K562 (cell line): ENCODE measurements around the gene CPM. TPM values are rescaled to one million over a fixed set of nuclear protein-coding genes. Genes with fewer than 3 reads are reported as not detected.

ENCODE experiments used
- ATAC-seq: fragments of 200-7000 bp; cut with Tn5 transposase; 3 replicates; pipeline ENCODE4 v1.9.1; 2020; ENCODE audit warnings: moderate library complexity
- BruUV-seq: library from RNA; stranded (reverse); fragments of 400-500 nt; replicated peaks from 2 replicates; lab custom pipeline; 2021; lab: Mats Ljungman, UMichigan
- CTCF ChIA-PET: fragments of 300-600 bp; formaldehyde crosslinking; extraction: SDS; loops from one replicate; lab custom pipeline; 2021; ENCODE audit warnings: low intra/inter-chr PET ratio; lab: Yijun Ruan, JAX
- POLR2A ChIA-PET: fragments of 300-600, 350-650 bp; sonication (Branson Sonifier 250); formaldehyde crosslinking; extraction: SDS; loops from one replicate; lab custom pipeline; 2021; ENCODE audit warnings: antibody characterized with exemption, inconsistent platforms; lab: Yijun Ruan, JAX
- DNase-seq, 4 experiments: peaks; one replicate each; pipeline versions ENCODE4 v3.0.0 to v3.0.0-alpha.2; 2011 to 2018; ENCODE audit warnings: low spot score in 3 of 4, mixed read lengths in 3 of 4; ENCODE audit errors: extremely low read depth in 1 of 4
- FAIRE-seq: peaks from 2 replicates; lab custom pipeline; 2011; peaks lifted over from hg19 to GRCh38; lab: Jason Lieb, UNC
- H2AFZ ChIP-seq: 2 replicates; pipeline ENCODE4 v1.6.0; 2011; ENCODE audit warnings: low read depth, low read length, control low read depth, inconsistent platforms
- H3K27ac ChIP-seq: fragments of 200-600 bp; 3 replicates; pipeline ENCODE4 v1.8.0; 2011; ENCODE audit warnings: low read depth, mild to moderate bottlenecking, control low read depth, inconsistent platforms, low read length, moderate library complexity, mixed read lengths; ENCODE audit errors: extremely low read depth
- H3K27me3 ChIP-seq, 2 experiments: fragments of 300-600 bp in 1 of 2; 2 replicates in 1 of 2; 3 replicates in 1 of 2; pipeline versions ENCODE4 v1.6.0 to v1.8.0; 2011; ENCODE audit warnings: inconsistent platforms in 2 of 2, low read length in 2 of 2, mild to moderate bottlenecking in 1 of 2, mixed read lengths in 1 of 2, moderate library complexity in 1 of 2; ENCODE audit not compliant: control insufficient read depth in 2 of 2, insufficient read depth in 2 of 2
- H3K36me3 ChIP-seq: fragments of 300-600 bp; 3 replicates; pipeline ENCODE4 v1.8.0; 2011; ENCODE audit warnings: mild to moderate bottlenecking, low read length, inconsistent platforms; ENCODE audit not compliant: control insufficient read depth, insufficient read depth
- H3K4me1 ChIP-seq, 2 experiments: fragments of 200-600 bp in 1 of 2; replicated peaks in 1 of 2; 2 replicates in 1 of 2; 3 replicates in 1 of 2; pipeline versions ENCODE4 v1.5.1 to v1.8.0; 2011; ENCODE audit warnings: inconsistent platforms in 2 of 2, low read length in 2 of 2, mild to moderate bottlenecking in 1 of 2, mixed read lengths in 1 of 2, moderate library complexity in 1 of 2; ENCODE audit not compliant: control insufficient read depth in 2 of 2, insufficient read depth in 2 of 2
- H3K4me2 ChIP-seq: 2 replicates; pipeline ENCODE4 v1.6.1; 2011; ENCODE audit warnings: low read length, control low read depth, inconsistent platforms, mixed read lengths; ENCODE audit not compliant: insufficient read depth
- H3K4me3 ChIP-seq: fragments of 200-600 bp; sonication (generic), shearing (Covaris generic); 2 replicates; pipeline ENCODE4 v1.5.1; 2016; ENCODE audit warnings: control low read depth, inconsistent platforms
- H3K79me2 ChIP-seq: fragments of 200-600 bp; 3 replicates; pipeline ENCODE4 v1.8.0; 2011; ENCODE audit warnings: low read length, inconsistent platforms; ENCODE audit not compliant: control insufficient read depth, insufficient read depth
- H3K9ac ChIP-seq, 2 experiments: 2 replicates each; pipeline versions ENCODE4 v1.6.0 to v1.6.1; 2011; ENCODE audit warnings: low read depth in 2 of 2, low read length in 2 of 2, control low read depth in 1 of 2, inconsistent platforms in 1 of 2, mild to moderate bottlenecking in 1 of 2, mixed read lengths in 1 of 2; ENCODE audit not compliant: insufficient read depth in 1 of 2
- H3K9me1 ChIP-seq: one replicate; pipeline ENCODE4 v1.6.0; 2011; ENCODE audit warnings: inconsistent platforms, mild to moderate bottlenecking, low read length, moderate library complexity; ENCODE audit not compliant: control insufficient read depth, insufficient read depth
- H3K9me3 ChIP-seq: replicated peaks from 2 replicates; pipeline ENCODE4 v1.5.1; 2011; ENCODE audit warnings: low read depth, low read length, inconsistent platforms; ENCODE audit not compliant: control insufficient read depth, insufficient read depth
- H4K20me1 ChIP-seq: replicated peaks from 2 replicates; pipeline ENCODE4 v1.6.1; 2011; ENCODE audit warnings: low read length, inconsistent platforms, mixed read lengths; ENCODE audit not compliant: control insufficient read depth, insufficient read depth
- GATAD2A ChIP-seq: fragments of 450-650 bp; IDR thresholded peaks from 2 replicates; pipeline ENCODE4 v1.6.1; 2017
- GTF2E2 ChIP-seq: fragments of 200-800 bp; sonication (Bioruptor generic); IDR thresholded peaks from 2 replicates; pipeline ENCODE4 v1.6.1; 2016; ENCODE audit warnings: missing genetic modification characterization, missing compliant biosample characterization
- HDAC6 ChIP-seq: IDR thresholded peaks from 2 replicates; pipeline ENCODE4 v1.6.1; 2012; ENCODE audit warnings: low read depth, mild to moderate bottlenecking, control low read depth, inconsistent platforms, low read length, moderate library complexity
- HDAC8 ChIP-seq: fragments of 450-650 bp; IDR thresholded peaks from 2 replicates; pipeline ENCODE4 v1.6.1; 2016; ENCODE audit warnings: mild to moderate bottlenecking, missing genetic modification characterization, moderate library complexity, missing compliant biosample characterization
- KAT8 ChIP-seq: fragments of 450-650 bp; IDR thresholded peaks from 2 replicates; pipeline ENCODE4 v1.6.1; 2016; ENCODE audit warnings: low read depth, mild to moderate bottlenecking
- STAT5A ChIP-seq: IDR thresholded peaks from 2 replicates; pipeline ENCODE4 v1.6.1; 2012; ENCODE audit warnings: low read length, inconsistent platforms, borderline replicate concordance
- ZNF133 ChIP-seq: fragments of 250-450 bp; sonication (Bioruptor Pico); IDR thresholded peaks from 2 replicates; pipeline ENCODE4 v1.4.0; 2020; ENCODE audit warnings: mild to moderate bottlenecking
- ZNF134 ChIP-seq: fragments of 250-450 bp; sonication (Bioruptor Pico); conservative IDR thresholded peaks from 2 replicates; pipeline ENCODE4 v1.4.0; 2020
- ZNF282 ChIP-seq: sonication (generic); formaldehyde crosslinking; IDR thresholded peaks from 2 replicates; pipeline ENCODE4 v1.8.1; 2023; ENCODE audit warnings: missing genetic modification reagents
- WGBS: fragments of 100-300 bp; shearing (Covaris generic); methylation state at CpG from one replicate; pipeline ENCODE4 v1.1.6; 2016; ENCODE audit warnings: low coverage, mixed read lengths; ENCODE audit not compliant: insufficient coverage; ENCODE audit errors: missing lambda C conversion rate; 5-methylcytosine and 5-hydroxymethylcytosine counted together
- in situ Hi-C: fragments of 300-500 bp; cut with MboI; formaldehyde crosslinking; loops from 4 replicates; pipeline ENCODE4 v1.15.0; 2018; ENCODE audit warnings: inconsistent platforms, mixed read lengths
- intact Hi-C: fragments of 100-400 bp; cut with micrococcal nuclease; formaldehyde crosslinking; loops from 2 replicates; pipeline ENCODE4 v1.14.2; 2022
- polyA plus RNA-seq, 8 experiments: library from polyadenylated mRNA; depleted of rRNA in 4 of 8; stranded (reverse) in 5 of 8; unstranded in 3 of 8; fragments of >200 nt; fragmentation: Nextera tagmentation in 2 of 8; fragmentation: Illumina TruSeq in 1 of 8; extraction: Ambion mirVana in 2 of 8; extraction: Trizol in 1 of 8; gene quantifications; 2 replicates each; pipeline versions ENCODE4 v1.2.1 to v1.2.3, GENCODE V29; 2011 to 2014; ENCODE audit warnings: inconsistent platforms in 1 of 8, missing spikeins in 1 of 8
- total RNA-seq, 7 experiments: library from RNA; depleted of rRNA in 6 of 7; stranded (reverse); fragments of >200 nt in 6 of 7; fragmentation: Illumina TruSeq in 2 of 7; extraction: Trizol in 2 of 7; gene quantifications; 2 replicates each; pipeline versions ENCODE4 v1.2.1 to v1.2.3, GENCODE V29; 2011 to 2021; ENCODE audit warnings: low replicate concordance in 1 of 7
- TF ChIP-seq, protein P1 (sequence below): fragments of 250-450 bp; sonication (Bioruptor Pico); IDR thresholded peaks from 2 replicates; pipeline ENCODE4 v1.5.0; 2021
- TF ChIP-seq, protein P2 (sequence below): sonication (generic); formaldehyde crosslinking; IDR thresholded peaks from 2 replicates; pipeline ENCODE4 v1.8.0; 2023; ENCODE audit warnings: missing genetic modification reagents, mild to moderate bottlenecking, borderline replicate concordance
- TF ChIP-seq, protein P3 (sequence below), 2 experiments: fragments of 450-650 bp; IDR thresholded peaks; 2 replicates each; pipeline ENCODE4 v1.6.1; 2016

The CPM gene
- total and polyA plus RNA-seq, 9 of the 15 experiments (the other 6 are each of a cell fraction or from before 2014, with no cell fraction given): 0.31 TPM; not detected in 8

DNA sequence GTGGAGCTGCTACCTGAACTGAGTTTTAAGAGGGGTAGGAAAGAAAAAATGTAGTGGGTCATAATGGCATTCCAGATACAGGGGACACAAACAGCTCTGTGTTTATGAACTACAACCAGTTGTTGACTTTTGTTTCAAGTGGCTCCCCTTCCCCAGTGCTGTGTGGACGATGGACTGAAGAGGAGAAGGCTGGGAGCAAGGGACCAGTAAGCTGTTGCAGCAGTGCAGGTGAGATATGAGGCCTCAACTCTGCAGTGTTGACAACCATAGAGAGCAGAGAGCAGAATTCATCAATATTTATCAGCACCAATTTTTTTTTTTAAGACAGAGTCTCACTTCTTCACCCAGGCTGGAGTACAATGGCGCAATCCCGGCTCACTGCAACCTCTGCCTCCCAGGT is 78.4 kb downstream of the CPM start:
- Histone ChIP-seq H3K9me3 (no peaks in the 10 kb centered on the region), H2AFZ (no peak overlapping the region), H3K4me3 (no peak overlapping the region), H3K36me3 (no peaks in the 10 kb centered on the region), H3K4me1 (no peaks in the 10 kb centered on the region), H3K27ac (no peak overlapping the region), H3K9ac (no peak overlapping the region), H3K79me2 (no peaks in the 10 kb centered on the region), H3K9me1 (no peaks in the 10 kb centered on the region), H3K4me2 (no peak overlapping the region), H3K27me3 (peaks cover 13 to 15% of the 10 kb centered on the region in 2 experiments; a peak in 4 of 5 replicates), H4K20me1 (no peaks in the 10 kb centered on the region)
- in situ Hi-C loops (loop anchor here (25.0 kb wide), 1 partner anchor 208 kb away; no protein-coding TSS in a partner anchor), intact Hi-C loops (no loop called here)
- no peak for DNase-seq
- no peak for FAIRE-seq
- ATAC-seq: no peak
- TF ChIP-seq STAT5A (no peak), GATAD2A (no peak), GTF2E2 (no peak), ZNF134 (no peak), HDAC8 (tag) (no peak), HDAC6 (no peak), ZNF133 (CRISPR knock-in tag) (no peak), KAT8 (no peak), ZNF282 (CRISPR knock-in tag) (no peak)
- TF ChIP-seq, protein P1, sequence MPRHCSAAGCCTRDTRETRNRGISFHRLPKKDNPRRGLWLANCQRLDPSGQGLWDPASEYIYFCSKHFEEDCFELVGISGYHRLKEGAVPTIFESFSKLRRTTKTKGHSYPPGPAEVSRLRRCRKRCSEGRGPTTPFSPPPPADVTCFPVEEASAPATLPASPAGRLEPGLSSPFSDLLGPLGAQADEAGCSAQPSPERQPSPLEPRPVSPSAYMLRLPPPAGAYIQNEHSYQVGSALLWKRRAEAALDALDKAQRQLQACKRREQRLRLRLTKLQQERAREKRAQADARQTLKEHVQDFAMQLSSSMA (CRISPR knock-in tag): no peak
- TF ChIP-seq, protein P2, sequence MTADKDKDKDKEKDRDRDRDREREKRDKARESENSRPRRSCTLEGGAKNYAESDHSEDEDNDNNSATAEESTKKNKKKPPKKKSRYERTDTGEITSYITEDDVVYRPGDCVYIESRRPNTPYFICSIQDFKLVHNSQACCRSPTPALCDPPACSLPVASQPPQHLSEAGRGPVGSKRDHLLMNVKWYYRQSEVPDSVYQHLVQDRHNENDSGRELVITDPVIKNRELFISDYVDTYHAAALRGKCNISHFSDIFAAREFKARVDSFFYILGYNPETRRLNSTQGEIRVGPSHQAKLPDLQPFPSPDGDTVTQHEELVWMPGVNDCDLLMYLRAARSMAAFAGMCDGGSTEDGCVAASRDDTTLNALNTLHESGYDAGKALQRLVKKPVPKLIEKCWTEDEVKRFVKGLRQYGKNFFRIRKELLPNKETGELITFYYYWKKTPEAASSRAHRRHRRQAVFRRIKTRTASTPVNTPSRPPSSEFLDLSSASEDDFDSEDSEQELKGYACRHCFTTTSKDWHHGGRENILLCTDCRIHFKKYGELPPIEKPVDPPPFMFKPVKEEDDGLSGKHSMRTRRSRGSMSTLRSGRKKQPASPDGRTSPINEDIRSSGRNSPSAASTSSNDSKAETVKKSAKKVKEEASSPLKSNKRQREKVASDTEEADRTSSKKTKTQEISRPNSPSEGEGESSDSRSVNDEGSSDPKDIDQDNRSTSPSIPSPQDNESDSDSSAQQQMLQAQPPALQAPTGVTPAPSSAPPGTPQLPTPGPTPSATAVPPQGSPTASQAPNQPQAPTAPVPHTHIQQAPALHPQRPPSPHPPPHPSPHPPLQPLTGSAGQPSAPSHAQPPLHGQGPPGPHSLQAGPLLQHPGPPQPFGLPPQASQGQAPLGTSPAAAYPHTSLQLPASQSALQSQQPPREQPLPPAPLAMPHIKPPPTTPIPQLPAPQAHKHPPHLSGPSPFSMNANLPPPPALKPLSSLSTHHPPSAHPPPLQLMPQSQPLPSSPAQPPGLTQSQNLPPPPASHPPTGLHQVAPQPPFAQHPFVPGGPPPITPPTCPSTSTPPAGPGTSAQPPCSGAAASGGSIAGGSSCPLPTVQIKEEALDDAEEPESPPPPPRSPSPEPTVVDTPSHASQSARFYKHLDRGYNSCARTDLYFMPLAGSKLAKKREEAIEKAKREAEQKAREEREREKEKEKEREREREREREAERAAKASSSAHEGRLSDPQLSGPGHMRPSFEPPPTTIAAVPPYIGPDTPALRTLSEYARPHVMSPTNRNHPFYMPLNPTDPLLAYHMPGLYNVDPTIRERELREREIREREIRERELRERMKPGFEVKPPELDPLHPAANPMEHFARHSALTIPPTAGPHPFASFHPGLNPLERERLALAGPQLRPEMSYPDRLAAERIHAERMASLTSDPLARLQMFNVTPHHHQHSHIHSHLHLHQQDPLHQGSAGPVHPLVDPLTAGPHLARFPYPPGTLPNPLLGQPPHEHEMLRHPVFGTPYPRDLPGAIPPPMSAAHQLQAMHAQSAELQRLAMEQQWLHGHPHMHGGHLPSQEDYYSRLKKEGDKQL (CRISPR knock-in tag): no peak
- TF ChIP-seq, protein P3, sequence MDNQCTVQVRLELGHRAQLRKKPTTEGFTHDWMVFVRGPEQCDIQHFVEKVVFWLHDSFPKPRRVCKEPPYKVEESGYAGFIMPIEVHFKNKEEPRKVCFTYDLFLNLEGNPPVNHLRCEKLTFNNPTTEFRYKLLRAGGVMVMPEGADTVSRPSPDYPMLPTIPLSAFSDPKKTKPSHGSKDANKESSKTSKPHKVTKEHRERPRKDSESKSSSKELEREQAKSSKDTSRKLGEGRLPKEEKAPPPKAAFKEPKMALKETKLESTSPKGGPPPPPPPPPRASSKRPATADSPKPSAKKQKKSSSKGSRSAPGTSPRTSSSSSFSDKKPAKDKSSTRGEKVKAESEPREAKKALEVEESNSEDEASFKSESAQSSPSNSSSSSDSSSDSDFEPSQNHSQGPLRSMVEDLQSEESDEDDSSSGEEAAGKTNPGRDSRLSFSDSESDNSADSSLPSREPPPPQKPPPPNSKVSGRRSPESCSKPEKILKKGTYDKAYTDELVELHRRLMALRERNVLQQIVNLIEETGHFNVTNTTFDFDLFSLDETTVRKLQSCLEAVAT (IDR thresholded peaks at IDR 0.05): no peak
- CTCF ChIA-PET: no interaction called here
- POLR2A ChIA-PET: interaction anchor here (0.7 to 2.9 kb wide), 5 partner anchors 10 to 64 kb away, joined by 3 to 11 read pairs (median 3); no protein-coding TSS in a partner anchor
- 0% methylated on average over 3 of the region's 3 CpGs for WGBS
- BruUV-seq: no TSS peak
